HG02885 (cell line): Measurements from ENCODE around the gene HDDC2.

ENCODE experiments used
- ATAC-seq: cut with Tn5 transposase; IDR thresholded peaks from one replicate; pipeline ENCODE4 v1.9.1; 2021; ENCODE audit warnings: mild to moderate bottlenecking; ENCODE audit not compliant: unreplicated experiment, poor library complexity

The HDDC2 gene

DNA sequence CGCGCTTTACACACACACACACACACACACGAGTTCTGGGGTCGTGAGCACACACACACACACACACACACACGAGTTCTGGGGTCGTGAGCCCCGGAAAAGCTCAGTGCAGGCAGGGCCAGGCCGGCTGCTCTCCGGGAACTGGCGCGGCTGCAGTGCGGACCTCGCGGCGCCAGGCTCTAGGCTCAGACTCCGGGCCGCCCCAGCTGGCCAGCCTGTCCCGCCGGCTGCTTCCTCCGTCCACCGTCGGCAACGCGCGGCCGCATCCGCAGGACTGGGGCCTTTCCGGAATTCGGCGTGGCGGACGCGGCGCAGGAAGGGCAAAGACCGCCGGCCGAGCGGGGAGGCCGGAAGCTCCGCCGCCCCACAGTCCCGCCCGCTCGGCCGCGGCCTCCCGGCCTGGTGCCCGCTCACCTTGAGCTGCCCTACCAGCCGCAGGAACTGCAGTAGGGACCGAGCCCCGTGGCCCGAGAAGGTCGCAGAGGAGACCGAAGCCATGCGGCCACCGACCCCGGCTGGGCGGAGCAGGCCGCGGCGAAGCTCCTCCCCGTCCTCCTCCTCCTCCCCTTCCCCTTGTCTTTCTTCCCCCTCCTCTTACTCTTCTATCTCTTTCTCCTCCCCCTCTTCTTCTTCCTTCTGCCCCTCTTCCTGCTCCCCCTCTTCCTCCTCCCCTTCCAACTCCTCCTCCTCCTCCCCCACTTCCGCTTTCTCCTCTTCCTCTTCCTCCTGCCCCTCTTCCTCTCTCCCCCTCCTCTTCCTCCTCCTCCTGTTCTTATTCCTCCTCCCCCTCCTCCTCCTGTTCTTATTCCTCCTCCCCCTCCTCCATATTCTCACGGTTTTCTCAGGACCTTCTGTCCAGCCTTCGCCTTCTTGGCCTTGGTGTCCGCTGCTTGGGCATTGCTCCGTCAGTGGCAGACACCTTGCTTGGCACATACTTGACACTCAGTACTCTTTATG, at the start of gene HDDC2:
HDDC2 (minus strand) TSS at position 533 of the 957 bp plus-strand sequence; CDS start at position 498, 35 bp downstream.
- peak; percentile 84 for ATAC-seq

- ATAC-seq = peak; percentile 84
Measured at GRCh38 chr6:125346926-125347563, 45.3 kb upstream of the HDDC2 start.

DNA sequence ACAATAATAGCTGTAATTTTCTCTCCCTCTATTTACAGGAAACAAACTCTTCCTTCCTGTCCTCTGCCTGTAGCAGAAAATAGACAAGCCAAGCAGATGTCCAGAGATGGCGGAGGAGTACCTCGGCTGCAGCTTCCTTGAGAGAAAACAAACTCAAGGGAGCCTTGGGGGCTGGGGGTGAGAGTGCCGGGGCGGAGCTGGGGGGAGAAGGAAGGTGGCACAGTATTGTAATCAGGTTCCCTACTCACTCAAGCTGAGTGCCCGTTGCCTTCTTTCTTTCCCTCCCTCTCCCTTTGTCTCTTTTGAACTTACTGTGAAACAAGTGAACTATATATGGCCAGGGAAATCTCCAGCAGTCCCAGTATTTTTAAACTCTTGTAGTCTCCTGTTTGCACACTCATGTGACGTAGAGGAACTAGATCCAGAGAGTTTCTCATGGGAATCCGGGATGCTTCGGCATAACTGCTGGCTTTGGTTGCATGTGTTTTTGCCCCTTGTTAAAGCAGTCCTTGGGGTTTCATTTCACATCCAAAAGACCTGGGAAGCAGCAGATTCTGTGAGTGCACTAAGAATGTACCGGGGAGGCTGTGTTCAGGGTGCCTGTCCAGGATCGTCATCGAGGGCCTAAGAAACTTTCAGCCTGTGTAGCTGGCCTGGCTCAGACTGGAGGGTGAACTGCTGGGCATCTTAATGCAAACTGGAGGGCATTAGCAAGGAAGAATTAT, 44.6 kb upstream of the HDDC2 start:
- ATAC-seq = peak; percentile 51

GRCh38 chr6:125341460-125341859, 39.7 kb upstream of the HDDC2 start:
- ATAC-seq = no peak

DNA sequence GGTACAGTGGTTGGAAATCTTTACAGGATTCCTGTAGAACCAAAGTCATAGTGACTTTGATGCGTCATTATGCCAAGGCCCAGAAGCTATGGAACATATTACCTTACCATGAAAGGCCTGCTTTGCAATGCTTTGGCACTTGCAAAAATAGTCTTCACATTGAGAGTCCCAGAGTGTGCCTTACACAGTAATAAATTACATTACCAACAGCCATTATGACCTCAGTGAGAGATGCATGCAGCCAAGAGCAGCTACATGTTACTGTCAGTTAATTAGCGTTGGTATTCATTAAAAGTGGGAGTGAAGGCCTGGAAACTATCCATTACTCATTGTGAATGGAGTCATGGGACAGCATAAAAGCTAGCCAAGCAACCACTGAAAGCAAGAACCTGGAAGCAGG, 39.2 kb upstream of the HDDC2 start:
- ATAC-seq = no peak

- ATAC-seq = no peak
Measured at GRCh38 chr6:125340175-125340835, 38.5 kb upstream of the HDDC2 start.

DNA sequence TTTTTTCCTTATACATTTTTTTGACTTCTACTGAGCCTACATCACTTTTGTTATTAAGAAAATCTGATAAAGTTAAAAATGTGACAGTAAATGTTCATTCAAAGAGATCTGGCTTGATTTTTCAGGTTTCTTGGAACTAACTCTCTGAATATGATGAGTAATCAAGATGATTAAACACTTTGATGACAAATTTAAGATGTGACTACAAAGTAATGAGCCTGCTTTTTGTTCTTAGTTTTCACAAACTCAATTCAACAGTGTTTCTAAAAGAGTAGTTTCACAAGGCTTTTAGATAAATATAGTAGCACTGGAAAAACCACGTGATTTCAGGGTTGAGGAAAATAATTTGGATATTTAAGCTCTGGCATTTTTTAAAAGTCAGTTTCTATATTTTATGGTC, 37.9 kb upstream of the HDDC2 start:
- no peak for ATAC-seq

GRCh38 chr6:125338381-125338780, 36.6 kb upstream of the HDDC2 start:
- no peak for ATAC-seq

- no peak for ATAC-seq
Measured at GRCh38 chr6:125337706-125338105, 35.9 kb upstream of the HDDC2 start.

GRCh38 chr6:125332664-125333063, 30.9 kb upstream of the HDDC2 start:
- ATAC-seq = no peak

GRCh38 chr6:125325586-125325985, 23.8 kb upstream of the HDDC2 start:
- ATAC-seq = no peak

GRCh38 chr6:125323376-125323775, 21.6 kb upstream of the HDDC2 start:
- ATAC-seq = no peak

- no peak for ATAC-seq
Measured at GRCh38 chr6:125316621-125317020, 14.9 kb upstream of the HDDC2 start.

DNA sequence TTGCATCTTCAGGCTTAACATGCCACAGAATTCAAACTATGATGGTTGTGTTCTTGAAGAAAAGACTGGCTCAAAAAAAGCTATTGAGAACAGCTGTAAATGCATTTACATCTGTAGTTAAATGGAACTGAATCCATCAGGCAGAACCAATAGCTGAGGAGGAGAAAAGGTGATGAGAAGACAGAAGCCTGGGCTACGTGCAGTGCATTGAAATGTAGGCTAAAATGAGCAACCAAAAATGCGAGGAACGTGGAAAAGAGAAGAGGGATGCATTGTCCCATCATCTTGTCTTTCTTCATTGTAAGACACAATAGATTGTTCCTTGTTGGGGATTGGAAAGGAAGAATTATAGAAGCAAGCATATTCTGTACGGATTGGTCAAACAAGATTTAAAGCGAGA, 13.8 kb upstream of the HDDC2 start:
- no peak for ATAC-seq

DNA sequence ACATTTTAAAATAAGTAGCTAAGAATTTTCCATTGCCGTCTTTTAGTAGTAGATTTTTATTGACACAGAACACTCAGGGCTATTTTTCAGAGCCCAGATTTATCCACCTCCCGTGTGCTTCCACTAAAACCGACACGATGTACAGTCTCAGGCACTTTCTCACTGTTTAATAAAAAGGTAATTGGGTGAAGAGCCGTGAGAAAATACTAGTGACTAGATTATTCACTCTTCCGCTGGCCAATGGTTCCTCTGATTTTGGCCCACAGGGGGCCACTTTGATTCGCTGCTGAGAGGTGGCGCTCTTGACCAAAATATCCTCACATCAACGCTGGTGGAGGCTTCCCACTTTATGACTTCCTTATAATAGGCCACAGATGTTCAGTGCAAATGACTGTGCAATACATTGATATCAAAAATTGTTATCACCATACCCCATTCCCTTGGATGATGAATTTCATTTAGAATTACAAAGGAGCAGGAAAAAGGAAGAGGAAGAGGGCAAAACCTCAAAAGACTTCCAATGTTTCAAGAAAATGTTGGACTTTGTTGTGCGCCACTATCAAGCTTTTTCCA, 12.3 kb upstream of the HDDC2 start:
- peak; percentile 96 for ATAC-seq

- ATAC-seq = no peak
Measured at GRCh38 chr6:125312950-125313349, 11.2 kb upstream of the HDDC2 start.

- no peak for ATAC-seq
Measured at GRCh38 chr6:125312478-125312877, 10.7 kb upstream of the HDDC2 start.

DNA sequence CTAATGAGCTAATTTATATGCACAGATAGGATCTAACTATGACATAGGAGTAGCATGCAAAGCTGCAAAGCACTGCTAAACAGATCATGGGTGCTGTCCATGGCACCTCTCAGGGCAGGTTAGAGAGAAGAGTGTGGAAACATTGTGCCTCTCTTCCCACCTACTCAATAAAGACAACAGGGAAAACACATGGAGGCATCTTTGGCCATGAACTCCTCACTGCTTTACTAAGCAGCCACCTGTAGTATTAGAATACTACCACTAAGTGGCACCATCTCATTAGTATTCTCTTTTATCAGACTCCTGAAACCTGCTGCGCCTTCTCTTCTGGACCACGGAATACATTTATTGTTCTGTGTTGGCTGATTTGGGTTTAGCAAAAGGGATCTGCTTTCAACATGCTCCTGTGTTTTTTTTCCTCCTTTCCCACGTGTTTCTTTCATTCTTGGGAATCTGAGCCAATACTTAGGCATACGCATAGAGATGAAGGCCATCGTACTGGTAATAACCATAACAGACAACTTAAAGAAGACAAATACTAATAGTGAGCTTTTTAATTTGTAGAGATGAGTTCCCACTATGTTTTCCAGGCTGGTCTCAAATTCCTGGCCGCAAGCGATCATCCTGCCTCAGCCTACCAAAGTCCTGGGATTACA, 9.4 kb upstream of the HDDC2 start:
- peak; percentile 84 for ATAC-seq

DNA sequence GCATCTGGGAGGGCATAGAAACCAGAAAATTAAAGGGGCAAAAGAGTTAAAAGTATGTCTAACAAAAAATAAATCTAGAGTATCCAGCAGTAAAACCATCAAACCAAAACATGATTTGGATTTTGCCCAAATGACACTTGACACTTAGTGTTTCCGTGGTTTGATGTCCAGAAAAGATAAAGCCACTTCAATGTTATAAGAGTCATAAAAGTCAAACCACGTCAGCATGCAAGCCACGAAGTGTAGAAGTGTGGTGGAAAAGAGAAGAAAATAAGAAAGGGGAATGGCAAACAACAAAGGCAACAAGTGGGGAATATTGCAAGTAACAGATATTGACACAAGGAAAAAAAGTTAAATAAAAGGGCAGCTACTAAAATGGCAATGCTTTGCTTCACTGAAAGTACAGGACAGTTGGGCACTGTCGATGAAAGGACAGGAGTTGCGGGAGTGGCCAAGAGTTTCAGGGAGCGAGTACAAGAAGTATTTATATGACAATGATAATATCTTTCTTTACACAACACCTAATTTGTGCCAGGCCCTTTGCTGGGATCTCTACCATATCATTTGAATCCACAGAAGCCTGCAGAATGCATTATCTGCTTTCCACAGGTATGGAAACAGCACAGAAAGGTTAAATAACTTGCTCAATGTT, 6.3 kb upstream of the HDDC2 start:
- ATAC-seq = no peak
